ENCODE results near the gene SPOCK2.
"Not testable (repeated sequence)": the region's sequence is repeated elsewhere in the genome, so short reads cannot be mapped to it uniquely, and the experiment has no call there.

SPOCK2 gene

GRCh38 chr10:72087969-72088888 is at the start of gene SPOCK2:
Gene SPOCK2, minus strand, starts transcription at chr10:72088551. Its CDS starts 223 bp downstream, at chr10:72088328.
- FAIRE-seq = no peak
- no peak for DNase-seq (ENCODE audit: extremely low spot score, insufficient read length, low read depth)

- FAIRE-seq (no peak), DNase-seq (ENCODE audit: extremely low spot score, insufficient read length, low read depth) (no peak)
Observed at GRCh38 chr10:72137583-72137982, 49.2 kb upstream of the SPOCK2 start.

- not testable (repeated sequence) for FAIRE-seq
Observed at GRCh38 chr10:72136225-72136624, 47.9 kb upstream of the SPOCK2 start.

GRCh38 chr10:72134785-72135767 is 46.7 kb upstream of the SPOCK2 start:
- FAIRE-seq (peak; percentile 38), DNase-seq (ENCODE audit: extremely low spot score, insufficient read length, low read depth) (no peak)

More at GRCh38 chr10:72136225-72136624, 47.9 kb upstream of the SPOCK2 start:
- not testable (repeated sequence) for DNase-seq (ENCODE audit: extremely low spot score, insufficient read length, low read depth)

- FAIRE-seq = peak; percentile 97
- DNase-seq (ENCODE audit: extremely low spot score, insufficient read length, low read depth) = peak; percentile 69
Observed at GRCh38 chr10:72133517-72133916, 45.2 kb upstream of the SPOCK2 start.

- FAIRE-seq = peak; percentile 39
- DNase-seq (ENCODE audit: extremely low spot score, insufficient read length, low read depth) = no peak
Observed at GRCh38 chr10:72132854-72133253, 44.5 kb upstream of the SPOCK2 start.

GRCh38 chr10:72127571-72127970 is 39.2 kb upstream of the SPOCK2 start:
- FAIRE-seq = no peak
- DNase-seq (ENCODE audit: extremely low spot score, insufficient read length, low read depth) = no peak

- DNase-seq (ENCODE audit: extremely low spot score, insufficient read length, low read depth) (no peak), FAIRE-seq (no peak)
Observed at GRCh38 chr10:72126872-72127232, 38.5 kb upstream of the SPOCK2 start.

GRCh38 chr10:72126184-72126871 is 38.0 kb upstream of the SPOCK2 start:
- FAIRE-seq = peak; percentile 72
- no peak for DNase-seq (ENCODE audit: extremely low spot score, insufficient read length, low read depth)

GRCh38 chr10:72124989-72125388 is 36.6 kb upstream of the SPOCK2 start:
- no peak for FAIRE-seq
- DNase-seq (ENCODE audit: extremely low spot score, insufficient read length, low read depth) = no peak

- no peak for FAIRE-seq
- no peak for DNase-seq (ENCODE audit: extremely low spot score, insufficient read length, low read depth)
Observed at GRCh38 chr10:72124381-72124780, 36.0 kb upstream of the SPOCK2 start.

- no peak for FAIRE-seq
Observed at GRCh38 chr10:72123616-72124015, 35.3 kb upstream of the SPOCK2 start.

GRCh38 chr10:72122221-72122620 is 33.9 kb upstream of the SPOCK2 start:
- no peak for FAIRE-seq
- DNase-seq (ENCODE audit: extremely low spot score, insufficient read length, low read depth) = no peak

More at GRCh38 chr10:72123616-72124015, 35.3 kb upstream of the SPOCK2 start:
- DNase-seq (ENCODE audit: extremely low spot score, insufficient read length, low read depth) = no peak

- FAIRE-seq (no peak), DNase-seq (ENCODE audit: extremely low spot score, insufficient read length, low read depth) (no peak)
Observed at GRCh38 chr10:72121389-72121788, 33.0 kb upstream of the SPOCK2 start.

GRCh38 chr10:72116372-72116771 is 28.0 kb upstream of the SPOCK2 start:
- no peak for DNase-seq (ENCODE audit: extremely low spot score, insufficient read length, low read depth)
- FAIRE-seq = peak; percentile 24

GRCh38 chr10:72114706-72115450 is 26.5 kb upstream of the SPOCK2 start:
- no peak for FAIRE-seq
- DNase-seq (ENCODE audit: extremely low spot score, insufficient read length, low read depth) = no peak

GRCh38 chr10:72110673-72111401 is 22.5 kb upstream of the SPOCK2 start:
- no peak for DNase-seq (ENCODE audit: extremely low spot score, insufficient read length, low read depth)
- FAIRE-seq = no peak

GRCh38 chr10:72109636-72110157 is 21.3 kb upstream of the SPOCK2 start:
- DNase-seq (ENCODE audit: extremely low spot score, insufficient read length, low read depth) = no peak
- no peak for FAIRE-seq

Data from GM18507 (cell line).